A549 (cell line): ENCODE results near the gene MAP3K14.

Experiments
- CHD2 ChIP-seq: fragments of 150-350 bp; IDR thresholded peaks from 2 replicates; pipeline ENCODE4 v1.6.1; 2014; ENCODE audit warnings: low read length; ENCODE audit not compliant: partially characterized antibody
- CTCF ChIP-seq: fragments of >200 bp; sonication (Bioruptor Twin); formaldehyde crosslinking; IDR thresholded peaks from 3 replicates; pipeline ENCODE4 v1.5.1; 2016
- EP300 ChIP-seq, 2 experiments: fragments of >200 bp; sonication (Bioruptor Twin); formaldehyde crosslinking; IDR thresholded peaks; 2 replicates in 1 of 2; 3 replicates in 1 of 2; pipeline ENCODE4 v1.6.1; 2016 to 2017
- PBX3 ChIP-seq: IDR thresholded peaks from 2 replicates; pipeline ENCODE4 v1.6.1; 2012
- POLR2A ChIP-seq: IDR thresholded peaks from 2 replicates; pipeline ENCODE4 v1.6.1; 2012; ENCODE audit warnings: mild to moderate bottlenecking, low read length
- RAD21 ChIP-seq, 2 experiments: fragments of >200 bp in 1 of 2; sonication (Bioruptor Twin) in 1 of 2; formaldehyde crosslinking in 1 of 2; IDR thresholded peaks in 1 of 2; conservative IDR thresholded peaks in 1 of 2; 2 replicates in 1 of 2; 3 replicates in 1 of 2; pipeline ENCODE4 v1.6.1; 2012 to 2018; ENCODE audit warnings: inconsistent platforms in 1 of 2
- USF2 ChIP-seq: fragments of 450-650 bp; IDR thresholded peaks from 2 replicates; pipeline ENCODE4 v1.6.1; 2014; ENCODE audit warnings: antibody characterized with exemption
- ZSCAN20 ChIP-seq: fragments of 250-450 bp; sonication (Bioruptor Pico); IDR thresholded peaks from 2 replicates; pipeline ENCODE4 v1.8.0; 2022; ENCODE audit warnings: mild to moderate bottlenecking, moderate library complexity

GRCh38 chr17:45333702-45334092, 16.9 kb upstream of the MAP3K14 start:
- TF ChIP-seq RAD21 (conservative IDR thresholded peaks at IDR 0.05 in 1 of 2, IDR thresholded peaks at IDR 0.05 in 1 of 2): no peak
- TF ChIP-seq PBX3: no peak
- no peak for TF ChIP-seq CHD2
- TF ChIP-seq USF2: no peak
- no peak for TF ChIP-seq EP300 (IDR thresholded peaks at IDR 0.05)
- TF ChIP-seq POLR2A: no peak
- TF ChIP-seq CTCF: no peak
- TF ChIP-seq ZSCAN20 (CRISPR knock-in tag): no peak
